HG02970 (cell line): ENCODE data around the gene CDC45.
"Not testable (repeated sequence)": the region's sequence is repeated elsewhere in the genome, so short reads cannot be mapped to it uniquely, and the experiment has no call there.

ENCODE experiments used
- ATAC-seq: cut with Tn5 transposase; IDR thresholded peaks from one replicate; pipeline ENCODE4 v1.9.1; 2021; ENCODE audit warnings: mild to moderate bottlenecking, moderate library complexity, moderate number of reproducible peaks; ENCODE audit not compliant: unreplicated experiment, low FRiP score

The CDC45 gene

DNA sequence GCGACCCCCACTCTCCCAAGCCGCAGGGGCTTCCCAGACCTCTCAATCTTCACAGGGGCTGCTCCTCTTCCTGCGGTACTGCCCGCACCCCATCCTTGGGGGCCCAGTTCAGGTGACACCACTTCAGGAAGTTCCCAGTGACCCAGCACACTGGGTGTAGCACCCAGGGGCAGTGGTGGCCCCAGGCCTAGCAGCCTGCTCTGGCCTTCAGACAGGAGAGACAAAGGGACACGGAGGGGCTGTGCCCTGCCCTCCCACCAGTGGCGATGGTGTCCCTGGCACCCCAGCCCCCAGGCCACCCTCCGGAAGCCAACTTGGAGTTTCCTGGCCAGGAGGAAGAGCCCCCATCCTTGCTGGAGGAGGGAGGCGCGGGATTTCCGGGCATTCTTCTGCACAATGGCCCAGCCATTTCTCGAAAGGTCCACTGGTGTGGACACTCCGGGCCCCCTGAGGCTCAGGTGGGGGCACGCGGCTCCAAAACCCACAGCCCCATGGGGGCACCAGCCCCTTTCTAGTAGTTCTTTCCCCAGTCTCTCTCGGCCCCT is 45.5 kb downstream of the CDC45 start:
- ATAC-seq = no peak

DNA sequence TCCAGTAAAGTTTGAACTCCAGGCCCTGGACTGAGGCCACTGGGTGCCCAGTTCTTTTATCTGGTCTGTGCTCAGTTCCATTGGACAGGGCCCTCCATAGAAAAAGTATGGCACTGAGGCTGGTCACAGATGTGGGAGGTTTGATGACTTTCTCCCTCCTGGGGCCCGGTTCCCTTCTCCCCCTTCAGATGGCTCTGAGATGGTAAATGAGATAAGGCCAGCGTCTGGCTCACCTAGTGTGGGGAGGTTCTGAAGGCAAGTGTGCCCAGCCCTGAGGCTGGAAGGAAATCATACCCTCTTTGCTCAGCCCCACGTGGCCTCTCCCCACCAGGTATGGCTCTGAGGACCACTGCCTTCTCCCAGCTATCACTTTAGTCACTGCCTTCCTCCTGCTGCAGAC is 45.9 kb downstream of the CDC45 start:
- no peak for ATAC-seq

DNA sequence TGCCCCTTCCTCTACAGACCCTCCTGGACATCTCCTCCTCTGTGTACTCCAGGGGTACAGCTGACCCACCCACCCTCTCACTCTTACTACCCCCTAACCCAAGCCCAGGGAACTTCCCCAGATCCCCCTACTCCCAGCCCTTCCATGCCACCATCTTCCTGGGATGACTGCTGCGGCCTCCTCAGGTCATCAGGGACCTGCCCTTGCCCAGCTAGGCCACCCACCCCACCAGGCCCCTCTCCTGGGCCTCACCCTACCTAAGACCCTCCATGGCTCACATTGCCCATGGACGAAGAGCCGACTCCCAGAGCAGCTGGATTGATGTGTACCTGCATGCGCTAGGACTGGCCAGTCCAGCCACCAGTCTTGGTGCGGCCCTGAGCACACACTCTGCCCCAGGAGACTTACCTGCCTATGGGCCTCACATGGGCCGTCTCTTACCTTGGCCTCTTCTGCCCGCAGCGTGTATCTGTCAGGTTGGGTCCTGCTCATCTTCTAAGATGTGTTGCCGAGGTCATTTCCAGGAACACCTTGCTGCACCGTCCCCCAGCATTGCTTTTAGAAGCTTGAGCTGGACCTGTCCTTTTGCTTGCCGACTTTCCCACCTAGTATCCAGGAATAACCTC is 46.5 kb downstream of the CDC45 start:
- ATAC-seq = no peak

DNA sequence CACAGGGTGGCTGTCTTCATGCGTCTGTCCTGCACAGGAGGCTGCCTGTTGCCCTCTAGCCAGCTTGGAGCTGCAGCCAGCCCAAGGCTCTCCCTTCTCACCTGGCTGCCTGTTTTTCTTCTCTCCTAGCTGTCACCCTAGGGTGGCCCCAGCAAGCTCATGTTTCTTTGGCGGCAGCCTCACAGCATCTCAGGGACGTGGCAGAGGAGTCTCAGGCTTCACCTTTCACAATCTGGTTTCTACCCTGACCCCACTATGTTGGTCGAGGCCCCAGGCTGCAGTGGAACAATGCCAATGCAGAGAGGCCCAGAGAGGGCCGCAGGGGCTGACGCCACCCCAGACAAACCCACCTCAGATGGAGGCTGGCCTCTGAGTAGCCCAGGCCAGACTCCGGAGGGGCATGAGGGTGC is 47.0 kb downstream of the CDC45 start:
- no peak for ATAC-seq

DNA sequence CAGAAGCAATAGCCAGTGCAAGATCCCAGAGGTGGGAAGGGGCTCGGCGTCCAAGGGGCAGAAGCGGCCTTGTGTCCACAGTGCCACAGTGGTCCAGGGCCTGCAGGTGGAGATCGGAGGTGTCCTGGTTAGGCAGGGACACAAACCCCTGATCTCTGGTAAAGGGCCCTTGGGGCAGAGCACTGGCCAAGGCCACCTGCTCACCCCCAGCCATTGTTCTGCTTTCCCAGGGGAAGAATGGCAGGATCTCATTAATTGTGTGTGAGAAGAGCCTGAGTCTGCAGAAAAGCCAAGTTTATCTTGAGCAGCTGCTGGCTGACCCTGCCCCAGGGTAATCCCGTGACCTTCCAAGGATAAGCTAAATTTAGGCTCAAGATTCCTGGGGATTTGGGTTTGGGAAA is 47.6 kb downstream of the CDC45 start:
- ATAC-seq = no peak

DNA sequence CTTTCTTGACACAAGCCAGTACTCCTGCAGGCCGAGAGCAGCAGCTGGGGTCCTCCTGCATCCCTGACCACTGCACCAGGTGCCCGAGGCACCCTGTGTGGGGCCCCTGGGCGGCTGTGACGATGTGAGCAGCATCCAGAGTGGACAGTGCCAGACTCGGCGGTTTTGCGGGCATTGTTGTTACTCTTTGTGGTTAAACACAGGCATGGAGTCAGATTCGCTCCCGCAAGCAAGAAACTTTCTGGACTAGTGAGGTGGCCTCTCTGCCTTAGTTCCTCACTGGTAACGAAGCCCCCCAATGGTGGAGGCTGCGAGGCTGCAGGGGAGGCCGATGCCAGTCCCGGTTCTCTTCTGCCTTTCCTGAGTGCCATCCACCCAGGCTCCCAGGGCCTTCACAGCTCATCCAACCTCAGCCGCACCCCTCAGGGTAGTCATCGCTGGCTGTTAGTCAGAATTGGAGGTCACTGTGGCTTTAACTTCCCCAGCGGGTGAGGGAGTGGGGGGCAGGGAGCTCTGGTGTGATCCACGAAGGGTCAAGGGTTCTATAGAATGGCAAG is 48.2 kb downstream of the CDC45 start:
- no peak for ATAC-seq

DNA sequence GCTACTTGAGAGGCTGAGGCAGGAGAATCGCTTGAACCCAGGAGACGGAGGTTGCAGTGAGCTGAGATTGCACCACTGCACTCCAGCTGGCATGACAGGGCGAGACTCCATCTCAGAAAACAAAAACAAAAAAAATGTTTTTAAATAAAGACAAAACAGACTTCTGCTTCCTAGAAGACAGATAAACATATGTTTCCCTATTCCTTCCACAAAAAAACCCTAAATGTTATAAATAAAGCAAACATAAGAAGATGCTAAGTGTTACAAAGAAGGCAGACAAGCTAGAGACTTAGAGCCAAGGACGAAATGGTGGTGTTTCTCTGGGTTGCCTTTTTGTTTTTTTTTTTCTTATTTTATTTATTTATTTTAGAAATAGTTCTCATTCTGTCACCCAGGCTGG is 50.1 kb downstream of the CDC45 start:
- no peak for ATAC-seq

DNA sequence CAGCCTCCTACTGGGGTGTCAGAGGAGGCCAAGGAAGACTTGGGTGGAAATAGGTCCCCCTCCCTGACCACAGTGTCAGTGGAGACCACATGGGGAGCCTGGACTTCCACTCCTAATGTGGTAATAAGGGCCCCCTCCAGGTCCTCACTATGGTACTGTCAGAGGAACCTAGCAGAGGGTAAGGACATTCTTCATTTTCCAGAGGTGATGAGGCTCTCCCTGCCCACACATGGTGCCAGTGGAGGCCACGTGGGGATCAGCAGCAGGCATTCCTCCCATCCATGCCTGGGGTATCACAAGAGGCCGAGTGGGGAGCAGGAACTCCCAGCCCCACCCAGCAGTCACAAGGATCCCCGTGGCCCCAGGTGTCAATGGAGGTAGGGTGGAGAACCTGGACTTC is 51.0 kb downstream of the CDC45 start:
- no peak for ATAC-seq

DNA sequence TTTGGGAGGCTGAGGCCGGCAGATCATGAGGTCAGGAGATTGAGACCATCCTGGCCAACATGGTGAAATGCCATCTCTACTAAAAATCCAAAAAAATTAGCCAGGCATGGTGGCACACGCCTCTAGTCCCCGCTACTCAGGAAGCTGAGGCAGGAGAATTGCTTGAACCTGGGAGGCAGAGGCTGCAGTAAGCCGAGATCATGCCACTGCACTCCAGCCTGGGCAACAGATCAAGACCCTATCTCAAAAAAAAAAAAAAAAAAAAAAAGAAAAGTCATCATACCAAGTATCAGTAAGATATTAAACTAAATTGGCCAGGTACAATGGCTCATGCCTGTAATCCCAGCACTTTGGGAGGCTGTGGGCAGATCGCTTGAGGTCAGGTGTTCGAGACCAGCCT is 51.6 kb downstream of the CDC45 start:
- not testable (repeated sequence) for ATAC-seq

DNA sequence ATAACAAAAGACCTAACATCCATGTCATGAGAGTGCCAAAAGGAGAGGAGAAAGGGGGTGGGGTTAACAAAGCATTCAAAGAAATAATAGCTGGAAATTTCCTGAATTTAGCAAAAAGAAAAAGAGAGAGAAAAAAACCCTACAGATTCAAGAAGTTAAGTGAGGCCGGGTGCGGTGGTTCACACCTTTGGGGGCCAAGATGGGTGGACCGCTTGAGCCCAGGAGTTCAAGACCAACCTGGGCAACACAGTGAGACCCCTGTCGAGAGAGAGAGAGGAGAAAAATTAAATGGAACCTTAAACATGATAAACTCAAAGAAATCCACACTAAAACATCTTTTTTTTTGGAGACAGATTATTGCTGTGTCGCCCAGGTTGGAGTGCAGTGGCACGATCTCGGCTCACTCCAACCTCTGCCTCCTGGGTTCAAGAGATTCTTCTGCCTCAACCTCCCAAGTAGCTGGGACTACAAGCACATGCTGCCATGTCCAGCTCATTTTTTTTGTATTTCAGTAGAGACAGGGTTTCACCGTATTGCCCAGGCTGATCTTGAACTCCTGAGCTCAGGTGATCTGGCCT is 53.4 kb downstream of the CDC45 start:
- ATAC-seq = no peak

DNA sequence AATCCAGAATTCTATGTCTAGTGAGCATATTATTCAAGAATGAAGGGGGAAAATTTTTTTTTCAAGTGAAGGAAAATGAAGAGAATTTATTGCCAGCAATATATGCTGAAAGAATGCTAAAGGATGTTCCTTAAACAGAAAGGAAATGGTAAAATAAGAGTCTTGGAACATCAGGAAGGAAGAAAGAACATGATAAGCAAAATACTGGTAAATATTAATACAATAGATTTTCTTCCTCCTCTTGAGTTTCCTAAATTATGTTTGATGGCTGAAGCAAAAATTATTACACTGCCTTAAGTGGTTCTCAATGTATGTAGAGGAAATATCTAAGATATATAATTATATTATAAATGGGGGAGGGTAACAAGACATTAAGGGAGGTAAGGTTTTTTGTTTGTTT is 54.1 kb downstream of the CDC45 start:
- ATAC-seq = no peak

DNA sequence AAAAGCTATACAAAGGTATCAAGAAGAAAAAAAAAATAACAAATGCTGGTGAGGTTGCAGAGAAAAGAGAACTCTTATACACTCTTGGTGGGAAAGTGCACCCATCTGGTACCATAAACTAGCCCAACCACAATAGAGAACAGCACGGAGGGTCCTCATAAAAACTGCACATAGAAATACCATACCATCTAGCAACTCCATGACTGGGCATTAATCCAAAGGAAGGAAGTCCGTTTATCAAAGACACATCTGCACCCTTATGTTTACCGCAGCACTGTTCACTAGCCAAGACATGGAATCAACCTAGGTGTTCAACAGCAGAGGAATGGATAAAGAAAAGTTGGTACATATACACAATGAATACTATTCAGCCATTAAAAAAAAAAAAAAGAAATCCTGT is 55.3 kb downstream of the CDC45 start:
- ATAC-seq = no peak

DNA sequence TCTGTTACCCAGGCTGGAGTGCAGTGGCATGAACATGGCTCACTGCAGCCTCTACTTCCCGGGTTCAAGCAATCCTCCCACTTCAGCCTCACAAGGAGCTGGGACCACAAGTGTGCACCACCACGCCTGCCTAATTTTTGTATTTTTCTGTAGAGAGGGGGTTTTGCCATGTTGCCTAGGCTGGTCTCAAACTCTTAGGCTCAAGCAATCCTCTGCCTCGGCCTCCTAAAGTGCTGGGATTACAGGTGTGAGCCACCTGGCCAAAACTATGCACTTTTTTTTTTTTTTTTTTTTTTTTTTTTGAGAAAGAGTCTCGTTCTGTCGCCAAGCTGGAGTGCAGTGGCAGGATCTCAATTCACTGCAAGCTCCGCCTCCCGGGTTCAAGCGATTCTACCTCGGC is 56.8 kb downstream of the CDC45 start:
- ATAC-seq = no peak

DNA sequence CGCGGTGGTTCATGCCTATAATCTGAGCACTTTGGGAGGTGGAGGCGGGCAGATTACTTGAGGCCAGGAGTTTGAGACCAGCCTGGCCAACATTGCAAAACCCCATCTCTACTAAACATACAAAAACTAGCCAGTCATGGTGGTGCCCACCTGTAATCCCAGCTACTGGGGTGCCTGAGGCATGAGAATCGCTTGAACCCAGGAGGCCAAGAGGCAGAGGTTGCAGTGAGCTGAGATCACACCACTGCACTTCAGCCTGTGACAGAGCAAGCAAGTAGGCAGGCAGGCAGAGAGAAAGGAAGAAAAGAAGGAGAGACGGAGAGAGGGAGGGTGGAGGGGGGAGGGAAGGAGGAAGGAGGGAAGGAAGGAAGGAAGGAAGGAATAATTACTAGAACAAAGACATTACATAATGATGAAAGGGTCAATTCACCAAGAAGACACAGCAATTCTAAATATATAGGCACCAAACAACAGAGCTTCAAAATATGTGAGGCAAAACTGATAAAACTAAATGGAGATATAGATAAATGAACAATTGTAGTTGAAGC is 58.3 kb downstream of the CDC45 start:
- no peak for ATAC-seq

DNA sequence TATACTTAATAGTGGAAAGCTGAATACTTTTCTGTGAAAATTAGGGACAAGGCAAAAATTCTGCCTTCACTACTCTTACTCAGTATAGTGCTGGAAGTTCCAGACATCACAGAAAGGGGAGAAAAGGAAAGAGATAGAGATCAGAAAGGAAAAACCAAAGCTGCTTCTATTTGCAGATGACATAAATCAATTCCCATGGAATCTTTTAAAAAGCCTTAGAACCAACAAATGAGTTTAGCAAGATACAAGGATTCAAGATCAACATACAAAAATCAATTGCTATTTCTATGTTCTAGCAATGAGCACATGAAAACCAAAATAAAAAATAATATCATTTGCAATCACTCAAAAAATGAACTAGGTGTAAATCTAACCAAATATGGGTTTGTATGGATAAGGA is 60.7 kb downstream of the CDC45 start:
- no peak for ATAC-seq

DNA sequence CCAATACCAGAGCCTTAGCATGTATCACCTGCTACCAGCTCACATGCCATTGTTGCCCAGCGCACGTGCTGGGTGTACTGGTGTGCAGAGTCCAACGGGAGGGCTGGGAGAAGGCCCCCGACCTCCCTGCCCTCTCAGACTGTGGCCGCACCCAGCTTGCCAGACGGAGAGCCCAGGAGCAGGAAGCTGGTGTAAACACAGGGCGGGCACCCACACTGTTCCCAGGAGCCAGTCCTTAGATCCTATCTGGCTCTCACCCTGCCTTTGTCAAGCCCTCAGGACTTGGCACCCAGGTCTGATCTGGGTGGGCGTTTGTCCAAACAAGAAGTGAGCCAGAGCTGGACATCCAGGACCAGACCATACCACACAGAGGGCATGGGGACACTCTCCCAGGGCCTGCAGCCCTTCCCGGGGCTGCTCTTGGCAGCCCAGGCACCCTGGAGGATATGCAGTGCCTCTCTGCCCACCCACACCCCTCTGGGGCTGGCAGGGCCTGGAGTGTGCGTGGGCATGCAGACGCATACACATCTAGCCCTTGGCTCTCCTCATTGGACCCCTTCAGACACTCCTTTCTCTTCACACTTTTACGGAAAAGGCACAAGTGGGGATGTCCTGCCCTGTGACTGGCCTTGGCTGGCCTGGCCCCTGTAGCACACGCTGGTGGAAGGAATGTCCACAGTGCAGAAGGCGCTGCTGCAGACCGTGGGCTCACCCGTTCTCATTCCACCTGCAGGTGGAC is 64.4 kb downstream of the CDC45 start:
- no peak for ATAC-seq

DNA sequence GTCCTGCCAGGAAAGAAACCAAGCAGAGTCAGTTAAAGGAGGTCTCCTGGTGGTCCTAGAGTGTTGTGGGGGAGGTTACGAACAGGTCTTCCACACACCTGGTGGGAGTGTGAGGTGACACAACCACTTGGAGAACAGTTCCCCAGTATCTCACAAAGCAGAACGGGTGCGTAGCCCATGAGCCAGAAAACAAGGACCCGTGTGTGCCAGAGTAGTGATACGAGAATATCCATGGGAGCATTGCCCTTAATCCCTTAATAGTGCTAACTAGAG is 66.2 kb downstream of the CDC45 start:
- no peak for ATAC-seq

DNA sequence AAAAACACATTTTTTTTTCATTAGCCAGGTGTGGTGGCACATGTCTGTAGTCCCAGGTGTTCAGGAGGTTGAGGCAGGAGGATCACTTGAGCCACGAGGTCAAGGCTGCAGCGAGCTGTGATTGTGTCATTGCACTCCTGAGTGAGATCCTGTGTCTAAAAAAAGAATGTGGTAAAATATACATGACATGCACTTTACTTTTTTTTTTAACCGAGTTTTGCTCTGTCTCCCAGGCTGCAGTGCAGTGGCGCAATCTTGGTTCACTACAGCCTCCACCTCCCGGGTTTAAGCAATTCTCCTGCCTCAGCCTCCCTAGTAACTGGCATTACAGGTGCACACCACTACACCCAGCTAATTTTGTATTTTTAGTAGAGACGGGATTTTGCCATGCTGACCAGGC is 67.0 kb downstream of the CDC45 start:
- ATAC-seq = no peak

DNA sequence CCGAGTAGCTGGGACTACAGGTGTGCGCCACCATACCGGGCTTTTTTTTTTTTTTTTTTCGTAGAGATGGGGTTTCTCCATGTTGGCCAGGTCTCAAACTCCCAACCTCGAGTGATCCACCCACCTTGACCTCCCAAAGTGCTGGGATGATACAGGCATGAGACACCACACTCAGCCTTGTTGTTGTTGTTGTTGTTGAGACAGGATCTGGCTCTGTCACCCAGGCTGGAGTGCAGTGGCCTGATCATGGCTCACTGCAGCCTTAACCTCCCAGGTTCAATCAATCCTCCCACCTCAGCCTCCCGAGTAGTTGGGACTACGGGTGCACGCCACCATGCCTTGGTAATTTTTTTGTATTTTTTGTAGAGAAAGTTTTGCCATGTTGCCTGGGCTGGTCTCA is 67.9 kb downstream of the CDC45 start:
- no peak for ATAC-seq

DNA sequence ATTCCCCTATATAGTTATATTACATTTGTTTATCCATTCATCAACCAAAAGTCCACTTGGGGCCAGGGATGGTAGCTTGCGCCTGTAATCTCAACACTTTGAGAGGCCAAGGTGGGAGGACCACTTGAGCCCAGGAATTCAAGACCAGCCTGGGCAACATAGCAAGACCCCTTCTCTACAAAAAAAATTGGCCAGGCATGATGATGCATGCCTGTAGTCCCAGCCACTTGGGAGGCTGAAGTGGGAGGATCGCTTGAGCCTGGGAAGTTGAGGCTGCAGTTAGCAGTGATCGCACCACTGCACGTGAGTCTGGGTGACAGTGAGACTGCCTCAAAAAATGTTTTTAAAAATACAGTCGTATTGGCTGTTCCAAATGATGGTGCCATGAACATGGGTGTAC is 68.7 kb downstream of the CDC45 start:
- not testable (repeated sequence) for ATAC-seq

DNA sequence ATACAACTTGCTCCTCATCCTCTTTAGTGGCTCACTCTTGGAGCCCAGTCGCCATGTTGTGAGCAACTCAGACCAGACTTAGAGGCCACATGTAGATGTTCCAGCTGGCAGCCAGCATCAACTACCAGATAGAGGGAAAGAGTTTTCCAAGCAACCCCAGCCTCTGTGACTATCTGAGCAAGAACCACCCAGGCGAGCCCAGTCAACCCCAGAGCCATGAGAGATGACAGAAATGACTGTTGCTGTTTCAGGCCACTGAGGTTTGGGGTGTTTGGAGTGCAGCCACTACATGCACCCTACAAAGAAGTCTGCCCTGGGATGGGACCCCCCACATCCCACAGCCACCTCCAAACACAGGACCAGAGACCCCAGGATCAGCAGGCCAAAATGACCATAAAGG is 69.2 kb downstream of the CDC45 start:
- ATAC-seq = no peak
